ENCODE results near the gene RBP3. TPM values are rescaled to one million over a fixed set of nuclear protein-coding genes. Genes with fewer than 3 reads are reported as not detected.

The RBP3 gene
- total RNA-seq, 1 experiment from 2014 or later: not detected

- Histone ChIP-seq H4K20me1 (ENCODE audit: control insufficient read depth, insufficient read depth, insufficient read length) (no peaks in the 10 kb centered on the region), H2BK15ac (ENCODE audit: low read depth, low read length) (no peak overlapping the region), H2BK120ac (ENCODE audit: low read depth, low read length, poor library complexity, severe bottlenecking) (no peak overlapping the region), H3K56ac (ENCODE audit: insufficient read length, low read depth, low read length) (no peak overlapping the region), H3K4me2 (ENCODE audit: insufficient read depth, insufficient read length, low read length) (no peak overlapping the region), H3K27me3 (ENCODE audit: insufficient read depth, low read length) (no peaks in the 10 kb centered on the region), H3K23me2 (ENCODE audit: insufficient read length, low read depth, low read length, poor library complexity, severe bottlenecking) (peaks cover 10% of the 10 kb centered on the region), H4K91ac (ENCODE audit: insufficient read length, low read depth, low read length) (no peak overlapping the region), H2BK20ac (ENCODE audit: low read depth, low read length, poor library complexity, severe bottlenecking) (no peak overlapping the region), H3K14ac (ENCODE audit: insufficient read depth, low read length) (no peak overlapping the region), H4K8ac (replicated peaks; ENCODE audit: insufficient read length, low read depth, low read length) (no peak overlapping the region), H3K4ac (ENCODE audit: low read depth, low read length) (no peak overlapping the region), H3K79me2 (ENCODE audit: insufficient read depth, low read length) (no peaks in the 10 kb centered on the region), H3K9ac (ENCODE audit: extremely low read depth, insufficient read length, low read length) (no peak overlapping the region), H3K23ac (ENCODE audit: insufficient read length, low read depth, low read length) (no peak overlapping the region), H3T11ph (ENCODE audit: low read length) (no peak overlapping the region), H3K4me1 (ENCODE audit: insufficient read depth, low read length) (peaks cover 2% of the 10 kb centered on the region; the same call in 1 of the 2 replicates), H3K18ac (ENCODE audit: insufficient read length, low read depth, low read length) (no peak overlapping the region), H2BK12ac (ENCODE audit: insufficient read length, low read depth, low read length) (no peak overlapping the region), H2AK5ac (ENCODE audit: insufficient read length, low read length) (no peak overlapping the region), H3K79me1 (ENCODE audit: insufficient read depth, low read depth, low read length, poor library complexity, severe bottlenecking) (no peaks in the 10 kb centered on the region), H2BK5ac (ENCODE audit: insufficient read length, low read length) (no peak overlapping the region), H3K9me3 (ENCODE audit: control insufficient read depth, low read depth, low read length) (no peaks in the 10 kb centered on the region), H3K27ac (ENCODE audit: insufficient read length, low read depth, low read length) (no peak overlapping the region), H4K5ac (ENCODE audit: insufficient read length, low read depth, low read length) (no peak overlapping the region), H2AFZ (ENCODE audit: low read length) (no peak overlapping the region)
- Mint-ChIP-seq H3K9me3 (peaks cover 5 to 8% of the 10 kb centered on the region in 2 experiments; a peak in 2 of 5 replicates), H3K27ac (no peak overlapping the region), H3K27me3 (ENCODE audit: low read depth) (peaks cover 38% of the 10 kb centered on the region), H3K4me3 (no peak overlapping the region), H3K4me1 (peaks cover 32 to 39% of the 10 kb centered on the region in 2 experiments), H3K36me3 (ENCODE audit: insufficient read depth in 1 of 3, low read depth in 3 of 3) (peaks cover 0 to 2% (median 0%) of the 10 kb centered on the region in 3 experiments; a peak in 2 of 7 replicates)
- TF ChIP-seq CTCF (conservative IDR thresholded peaks at IDR 0.05): no peak
- DNase-seq: peak; percentile 2
- no CpG with 5 or more reads among the region's 1 CpG for whole genome bisulfite sequencing (ENCODE audit: extremely low coverage, insufficient read length, low lambda C conversion rate)
Measured at GRCh38 chr10:47381103-47381395, 32.9 kb downstream of the RBP3 start.
